Neural crest cell (in vitro differentiated cells): ENCODE results near the gene SHANK3. TPM values are rescaled to one million over a fixed set of nuclear protein-coding genes. Genes with fewer than 3 reads are reported as not detected.

Experiments
- DNase-seq: peaks from one replicate; pipeline ENCODE4 v3.0.0; 2021; ENCODE audit warnings: low read depth, mixed read lengths, low spot score
- H3K27ac Mint-ChIP-seq: one replicate; pipeline ENCODE4 v1.8.0; 2021; ENCODE audit warnings: mild to moderate bottlenecking, mixed read lengths; ENCODE audit not compliant: unreplicated experiment
- H3K27me3 Mint-ChIP-seq: 2 replicates; pipeline ENCODE4 v1.8.0; 2021; ENCODE audit warnings: low read depth, mild to moderate bottlenecking, mixed read lengths
- H3K36me3 Mint-ChIP-seq: 2 replicates; pipeline ENCODE4 v1.8.0; 2021; ENCODE audit warnings: low read depth, mild to moderate bottlenecking, mixed read lengths
- H3K4me1 Mint-ChIP-seq: 2 replicates; pipeline ENCODE4 v1.8.0; 2021; ENCODE audit warnings: mixed read lengths
- H3K4me3 Mint-ChIP-seq: one replicate; pipeline ENCODE4 v1.8.0; 2021; ENCODE audit warnings: mild to moderate bottlenecking, mixed read lengths
- H3K9me3 Mint-ChIP-seq: 2 replicates; pipeline ENCODE4 v1.8.0; 2021; ENCODE audit warnings: mixed read lengths
- total RNA-seq: library from RNA; stranded (reverse); gene quantifications from 2 replicates; pipeline ENCODE4 v1.2.1, GENCODE V29; 2021
- TF ChIP-seq, protein P1 (sequence below): fragments of 200-600 bp; sonication (generic); conservative IDR thresholded peaks from 2 replicates; pipeline ENCODE4 v1.5.0; 2021; ENCODE audit warnings: antibody characterized with exemption, mild to moderate bottlenecking

Gene SHANK3
- total RNA-seq, 1 donor from 2014 or later = 15.4 TPM

DNA sequence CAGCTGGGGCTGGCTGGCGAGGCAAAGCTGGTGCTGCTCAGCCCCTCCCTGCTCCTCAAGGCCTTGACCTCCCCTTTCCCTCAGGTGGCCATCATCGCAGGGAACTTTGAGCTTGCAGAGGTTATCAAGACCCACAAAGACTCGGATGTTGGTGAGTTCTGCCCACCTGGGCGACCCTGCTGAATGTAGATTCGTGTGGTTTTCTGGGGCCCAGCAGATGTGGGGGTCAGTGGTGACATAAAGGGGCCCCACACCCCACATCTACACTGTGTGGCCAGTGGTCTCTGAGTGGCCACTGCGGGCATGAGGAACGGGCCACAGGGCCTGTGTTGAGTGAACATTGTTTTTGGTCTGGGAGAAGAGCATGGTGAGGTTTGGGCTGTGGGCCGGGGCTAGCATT, 11.9 kb downstream of the SHANK3 start:
- H3K27ac Mint-ChIP-seq = no peak overlapping the region
- no peak for DNase-seq
- H3K4me3 Mint-ChIP-seq = no peak overlapping the region
- H3K27me3 Mint-ChIP-seq = peaks cover 3% of the 10 kb centered on the region
- H3K9me3 Mint-ChIP-seq = peaks cover 4% of the 10 kb centered on the region
- H3K4me1 Mint-ChIP-seq = no peaks in the 10 kb centered on the region
- peaks cover 2% of the 10 kb centered on the region for H3K36me3 Mint-ChIP-seq
- TF ChIP-seq, protein P1, sequence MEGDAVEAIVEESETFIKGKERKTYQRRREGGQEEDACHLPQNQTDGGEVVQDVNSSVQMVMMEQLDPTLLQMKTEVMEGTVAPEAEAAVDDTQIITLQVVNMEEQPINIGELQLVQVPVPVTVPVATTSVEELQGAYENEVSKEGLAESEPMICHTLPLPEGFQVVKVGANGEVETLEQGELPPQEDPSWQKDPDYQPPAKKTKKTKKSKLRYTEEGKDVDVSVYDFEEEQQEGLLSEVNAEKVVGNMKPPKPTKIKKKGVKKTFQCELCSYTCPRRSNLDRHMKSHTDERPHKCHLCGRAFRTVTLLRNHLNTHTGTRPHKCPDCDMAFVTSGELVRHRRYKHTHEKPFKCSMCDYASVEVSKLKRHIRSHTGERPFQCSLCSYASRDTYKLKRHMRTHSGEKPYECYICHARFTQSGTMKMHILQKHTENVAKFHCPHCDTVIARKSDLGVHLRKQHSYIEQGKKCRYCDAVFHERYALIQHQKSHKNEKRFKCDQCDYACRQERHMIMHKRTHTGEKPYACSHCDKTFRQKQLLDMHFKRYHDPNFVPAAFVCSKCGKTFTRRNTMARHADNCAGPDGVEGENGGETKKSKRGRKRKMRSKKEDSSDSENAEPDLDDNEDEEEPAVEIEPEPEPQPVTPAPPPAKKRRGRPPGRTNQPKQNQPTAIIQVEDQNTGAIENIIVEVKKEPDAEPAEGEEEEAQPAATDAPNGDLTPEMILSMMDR = no peak

DNA sequence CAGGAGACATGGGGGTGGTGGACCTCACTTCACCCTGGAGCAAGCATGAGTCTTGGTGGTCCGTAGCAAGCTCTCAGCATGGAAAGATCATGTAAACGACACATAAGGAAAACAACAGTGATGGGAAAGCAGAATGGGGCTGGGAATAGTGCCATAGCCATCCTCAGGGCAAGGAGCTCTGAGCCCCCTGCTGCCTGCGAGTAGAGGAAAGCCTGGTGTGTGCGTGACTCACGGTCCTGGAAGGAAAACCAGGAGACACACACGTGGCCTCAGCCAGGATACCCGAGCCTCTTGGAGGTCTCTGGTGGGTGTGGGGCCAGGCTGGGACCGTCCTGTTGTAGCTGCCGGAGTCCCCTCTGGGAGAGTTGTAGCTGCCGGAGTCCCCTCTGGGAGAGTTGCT, 12.4 kb downstream of the SHANK3 start:
- no peak for DNase-seq
- Mint-ChIP-seq H3K27me3 (peaks cover 3% of the 10 kb centered on the region), H3K9me3 (peaks cover 4% of the 10 kb centered on the region), H3K4me3 (no peak overlapping the region), H3K36me3 (peaks cover 2% of the 10 kb centered on the region), H3K27ac (no peak overlapping the region), H3K4me1 (no peaks in the 10 kb centered on the region)
- TF ChIP-seq, protein P1 = no peak

DNA sequence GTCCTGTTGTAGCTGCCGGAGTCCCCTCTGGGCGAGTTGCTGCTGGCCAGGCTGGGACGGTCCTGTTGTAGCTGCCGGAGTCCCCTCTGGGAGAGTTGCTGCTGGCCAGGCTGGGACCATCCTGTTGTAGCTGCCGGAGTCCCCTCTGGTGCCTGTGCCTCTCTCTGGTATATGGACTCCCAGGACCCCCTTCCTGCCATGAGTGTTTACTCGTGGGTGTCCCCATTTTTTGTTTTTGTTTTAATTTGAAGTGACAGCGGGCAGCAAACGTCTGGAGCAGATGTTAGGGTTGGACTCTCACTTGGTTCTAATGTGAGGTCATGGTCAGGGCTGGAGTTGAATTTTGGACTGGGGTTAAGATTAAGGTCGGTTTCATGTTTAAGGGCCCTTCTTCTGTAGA, 14.2 kb downstream of the SHANK3 start:
- no peaks in the 10 kb centered on the region for H3K4me1 Mint-ChIP-seq
- H3K36me3 Mint-ChIP-seq = peaks cover 2% of the 10 kb centered on the region
- H3K27me3 Mint-ChIP-seq = peaks cover 3% of the 10 kb centered on the region
- TF ChIP-seq, protein P1 = no peak
- no peak overlapping the region for H3K27ac Mint-ChIP-seq
- peaks cover 4% of the 10 kb centered on the region for H3K9me3 Mint-ChIP-seq
- no peak for DNase-seq
- no peak overlapping the region for H3K4me3 Mint-ChIP-seq

DNA sequence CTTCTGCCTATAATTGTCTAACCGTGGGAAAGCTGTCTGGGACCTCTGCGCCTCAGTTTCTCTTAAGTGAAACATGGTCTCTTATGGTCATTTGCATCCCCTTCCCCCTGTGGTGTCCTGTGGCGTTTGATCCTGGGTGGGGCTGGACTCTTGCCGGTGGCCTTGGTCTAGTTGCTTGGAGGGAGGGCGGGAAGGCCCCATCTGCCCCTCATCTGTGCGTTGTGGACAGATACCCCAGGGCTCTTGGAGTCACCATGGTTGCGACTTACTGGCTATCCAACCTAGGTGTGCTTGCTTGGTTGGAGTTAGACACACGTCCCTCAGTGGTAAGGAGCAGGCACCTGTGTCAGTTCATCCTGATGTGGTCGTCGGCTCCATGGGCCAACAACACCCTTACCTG, 15.2 kb downstream of the SHANK3 start:
- no peak overlapping the region for H3K27ac Mint-ChIP-seq
- TF ChIP-seq, protein P1 = no peak
- peaks cover 3% of the 10 kb centered on the region for H3K9me3 Mint-ChIP-seq
- no peak for DNase-seq
- peaks cover 2% of the 10 kb centered on the region for H3K36me3 Mint-ChIP-seq
- H3K4me1 Mint-ChIP-seq = no peaks in the 10 kb centered on the region
- no peak overlapping the region for H3K4me3 Mint-ChIP-seq
- peaks cover 3% of the 10 kb centered on the region for H3K27me3 Mint-ChIP-seq

DNA sequence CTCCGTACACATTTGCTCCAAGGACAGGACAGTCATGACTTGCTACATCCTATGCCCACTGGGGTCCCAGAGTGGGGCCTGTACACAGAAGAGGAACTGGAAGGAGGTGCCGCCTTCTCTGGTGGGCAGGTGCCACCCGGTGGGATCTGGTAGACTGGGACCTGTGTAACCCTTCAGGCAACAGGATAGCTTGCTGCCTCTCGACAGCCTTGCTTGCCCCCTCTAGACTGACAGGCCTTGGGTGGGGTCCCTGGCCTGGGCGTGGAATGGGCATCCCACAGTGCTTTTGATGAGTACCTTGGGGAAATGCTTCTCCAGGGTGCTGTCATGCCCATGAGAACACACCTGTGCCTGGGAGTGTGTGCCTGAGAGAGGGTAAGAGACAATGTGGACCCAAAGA, 15.8 kb downstream of the SHANK3 start:
- Mint-ChIP-seq H3K27ac (no peak overlapping the region), H3K36me3 (peaks cover 2% of the 10 kb centered on the region), H3K4me1 (no peaks in the 10 kb centered on the region), H3K9me3 (no peaks in the 10 kb centered on the region), H3K27me3 (peaks cover 3% of the 10 kb centered on the region), H3K4me3 (no peak overlapping the region)
- TF ChIP-seq, protein P1 = no peak
- DNase-seq = no peak

DNA sequence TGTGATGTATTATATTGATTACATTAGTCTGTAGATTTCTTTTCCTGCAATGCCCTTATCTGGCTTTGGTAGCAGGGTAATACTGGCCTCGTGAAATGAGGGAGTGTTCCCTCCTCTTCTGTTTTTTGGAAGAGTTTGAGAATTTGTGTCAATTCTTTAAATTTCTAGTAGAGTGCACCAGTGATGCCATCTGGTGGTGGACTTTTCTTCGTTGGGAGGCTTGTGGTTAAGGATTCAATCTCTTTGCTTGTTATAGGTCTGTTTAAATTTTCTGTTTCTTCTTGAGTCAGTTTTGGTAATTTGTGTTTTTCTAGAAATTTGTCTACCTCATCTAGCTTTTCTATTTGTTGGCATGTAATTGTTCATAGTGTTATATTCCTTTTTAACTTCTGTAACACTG, 18.9 kb downstream of the SHANK3 start:
- Mint-ChIP-seq H3K27me3 (no peaks in the 10 kb centered on the region), H3K4me1 (no peaks in the 10 kb centered on the region), H3K27ac (no peak overlapping the region), H3K4me3 (no peak overlapping the region), H3K9me3 (no peaks in the 10 kb centered on the region), H3K36me3 (peaks cover 2% of the 10 kb centered on the region)
- DNase-seq = peak; percentile 45
- TF ChIP-seq, protein P1 = peak; percentile 75
